HG03571 (cell line): Measurements from ENCODE around the gene TYRO3.
"Not testable (repeated sequence)": the region's sequence is repeated elsewhere in the genome, so short reads cannot be mapped to it uniquely, and the experiment has no call there.

Source experiments
- ATAC-seq: cut with Tn5 transposase; IDR thresholded peaks from one replicate; pipeline ENCODE4 v1.9.1; 2021; ENCODE audit not compliant: unreplicated experiment

TYRO3 gene

DNA sequence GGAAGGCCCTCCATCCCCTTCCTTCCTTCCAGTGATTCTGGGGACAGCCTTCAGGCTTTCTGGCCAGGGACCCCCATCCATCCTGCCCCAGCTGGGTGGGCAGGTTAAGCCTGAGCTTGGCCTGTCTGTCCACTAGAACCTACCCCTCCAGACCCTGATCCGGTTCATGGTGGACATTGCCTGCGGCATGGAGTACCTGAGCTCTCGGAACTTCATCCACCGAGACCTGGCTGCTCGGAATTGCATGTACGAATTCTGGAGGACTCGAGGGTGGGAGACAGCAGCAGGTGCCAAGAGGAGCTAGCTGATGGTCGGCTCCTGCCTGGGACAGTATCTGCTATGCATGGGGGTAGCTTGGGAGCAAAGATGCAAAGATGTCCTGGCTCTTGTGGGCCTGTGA lies 13.9 kb downstream of the TYRO3 start:
- ATAC-seq = no peak

DNA sequence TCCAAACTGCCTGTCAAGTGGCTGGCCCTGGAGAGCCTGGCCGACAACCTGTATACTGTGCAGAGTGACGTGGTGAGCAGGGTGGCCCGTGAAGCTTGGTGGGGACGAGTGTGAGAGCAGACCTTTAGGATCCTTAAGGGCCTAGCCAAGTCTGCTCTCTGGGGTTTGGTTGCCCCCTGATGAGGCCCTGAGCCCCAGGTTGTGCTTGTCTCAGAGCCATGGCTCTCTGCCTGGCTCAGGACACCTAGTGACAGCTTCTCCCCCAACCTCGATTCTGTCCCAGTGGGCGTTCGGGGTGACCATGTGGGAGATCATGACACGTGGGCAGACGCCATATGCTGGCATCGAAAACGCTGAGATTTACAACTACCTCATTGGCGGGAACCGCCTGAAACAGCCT lies 14.4 kb downstream of the TYRO3 start:
- no peak for ATAC-seq

DNA sequence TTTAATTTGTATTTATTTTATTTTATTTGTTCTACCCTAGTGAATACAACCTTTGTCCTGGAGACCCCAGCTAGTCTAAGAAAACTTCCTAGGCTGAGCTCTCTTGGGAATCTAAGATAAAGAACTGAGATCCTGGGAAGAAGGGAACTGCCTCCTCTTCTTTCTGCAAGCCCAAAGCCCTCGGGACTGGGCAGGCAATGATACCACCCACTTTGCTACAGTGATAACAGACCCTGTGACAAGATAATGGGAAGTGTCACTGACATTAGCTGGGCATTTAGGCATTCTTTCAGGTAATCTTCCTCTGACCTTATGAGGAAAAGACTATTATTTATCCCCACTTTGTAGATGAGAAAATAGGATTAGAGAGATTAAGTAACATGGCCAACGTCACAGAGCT lies 15.1 kb downstream of the TYRO3 start:
- ATAC-seq = no peak

DNA sequence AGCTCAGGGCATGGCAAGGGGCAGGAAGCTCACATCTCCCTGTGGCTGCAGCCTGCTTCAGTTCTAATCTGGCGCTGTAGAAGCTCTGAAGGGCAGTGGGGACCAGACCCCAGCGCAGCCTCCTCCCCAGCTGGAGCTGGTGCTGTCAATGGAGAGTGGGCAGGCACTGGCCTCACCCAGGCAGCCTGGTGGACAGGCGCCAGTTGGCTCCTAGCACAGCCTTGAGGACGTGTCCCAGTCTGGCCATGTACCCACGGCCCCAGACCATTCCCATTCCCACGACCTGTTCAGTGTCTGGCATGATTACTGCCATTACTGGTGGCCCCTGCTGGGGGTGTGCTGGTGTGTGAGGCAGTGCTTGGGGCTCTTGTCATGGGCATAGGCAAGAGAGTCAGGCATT lies 16.3 kb downstream of the TYRO3 start:
- ATAC-seq = no peak

DNA sequence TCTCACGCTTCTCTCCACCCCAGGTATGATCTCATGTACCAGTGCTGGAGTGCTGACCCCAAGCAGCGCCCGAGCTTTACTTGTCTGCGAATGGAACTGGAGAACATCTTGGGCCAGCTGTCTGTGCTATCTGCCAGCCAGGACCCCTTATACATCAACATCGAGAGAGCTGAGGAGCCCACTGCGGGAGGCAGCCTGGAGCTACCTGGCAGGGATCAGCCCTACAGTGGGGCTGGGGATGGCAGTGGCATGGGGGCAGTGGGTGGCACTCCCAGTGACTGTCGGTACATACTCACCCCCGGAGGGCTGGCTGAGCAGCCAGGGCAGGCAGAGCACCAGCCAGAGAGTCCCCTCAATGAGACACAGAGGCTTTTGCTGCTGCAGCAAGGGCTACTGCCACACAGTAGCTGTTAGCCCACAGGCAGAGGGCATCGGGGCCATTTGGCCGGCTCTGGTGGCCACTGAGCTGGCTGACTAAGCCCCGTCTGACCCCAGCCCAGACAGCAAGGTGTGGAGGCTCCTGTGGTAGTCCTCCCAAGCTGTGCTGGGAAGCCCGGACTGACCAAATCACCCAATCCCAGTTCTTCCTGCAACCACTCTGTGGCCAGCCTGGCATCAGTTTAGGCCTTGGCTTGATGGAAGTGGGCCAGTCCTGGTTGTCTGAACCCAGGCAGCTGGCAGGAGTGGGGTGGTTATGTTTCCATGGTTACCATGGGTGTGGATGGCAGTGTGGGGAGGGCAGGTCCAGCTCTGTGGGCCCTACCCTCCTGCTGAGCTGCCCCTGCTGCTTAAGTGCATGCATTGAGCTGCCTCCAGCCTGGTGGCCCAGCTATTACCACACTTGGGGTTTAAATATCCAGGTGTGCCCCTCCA lies 19.1 kb downstream of the TYRO3 start:
- ATAC-seq = no peak

DNA sequence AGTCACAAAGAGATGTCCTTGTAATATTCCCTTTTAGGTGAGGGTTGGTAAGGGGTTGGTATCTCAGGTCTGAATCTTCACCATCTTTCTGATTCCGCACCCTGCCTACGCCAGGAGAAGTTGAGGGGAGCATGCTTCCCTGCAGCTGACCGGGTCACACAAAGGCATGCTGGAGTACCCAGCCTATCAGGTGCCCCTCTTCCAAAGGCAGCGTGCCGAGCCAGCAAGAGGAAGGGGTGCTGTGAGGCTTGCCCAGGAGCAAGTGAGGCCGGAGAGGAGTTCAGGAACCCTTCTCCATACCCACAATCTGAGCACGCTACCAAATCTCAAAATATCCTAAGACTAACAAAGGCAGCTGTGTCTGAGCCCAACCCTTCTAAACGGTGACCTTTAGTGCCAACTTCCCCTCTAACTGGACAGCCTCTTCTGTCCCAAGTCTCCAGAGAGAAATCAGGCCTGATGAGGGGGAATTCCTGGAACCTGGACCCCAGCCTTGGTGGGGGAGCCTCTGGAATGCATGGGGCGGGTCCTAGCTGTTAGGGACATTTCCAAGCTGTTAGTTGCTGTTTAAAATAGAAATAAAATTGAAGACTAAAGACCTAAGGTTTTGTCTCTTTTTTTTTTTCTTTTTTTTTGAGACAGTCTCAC lies 19.8 kb downstream of the TYRO3 start:
- ATAC-seq = no peak

DNA sequence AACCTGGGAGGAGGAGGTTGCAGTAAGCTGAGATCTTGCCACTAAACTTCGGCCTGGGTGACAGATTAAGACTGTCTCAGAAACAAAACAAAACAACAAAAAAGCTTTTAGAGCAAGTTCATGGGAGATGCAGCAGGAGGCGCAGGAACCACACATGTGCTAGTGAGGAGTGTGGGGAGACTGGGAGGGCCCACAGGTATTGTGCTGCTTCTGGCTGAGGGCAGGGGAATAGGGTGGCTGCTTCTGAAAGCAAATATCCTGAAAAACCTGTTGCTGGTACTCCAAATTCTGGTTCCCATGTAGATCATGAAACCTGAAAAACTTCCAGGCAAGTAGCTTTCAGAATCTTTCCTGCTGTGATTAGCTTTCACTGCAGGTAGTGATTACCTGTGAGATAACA lies 22.1 kb downstream of the TYRO3 start:
- ATAC-seq = no peak

DNA sequence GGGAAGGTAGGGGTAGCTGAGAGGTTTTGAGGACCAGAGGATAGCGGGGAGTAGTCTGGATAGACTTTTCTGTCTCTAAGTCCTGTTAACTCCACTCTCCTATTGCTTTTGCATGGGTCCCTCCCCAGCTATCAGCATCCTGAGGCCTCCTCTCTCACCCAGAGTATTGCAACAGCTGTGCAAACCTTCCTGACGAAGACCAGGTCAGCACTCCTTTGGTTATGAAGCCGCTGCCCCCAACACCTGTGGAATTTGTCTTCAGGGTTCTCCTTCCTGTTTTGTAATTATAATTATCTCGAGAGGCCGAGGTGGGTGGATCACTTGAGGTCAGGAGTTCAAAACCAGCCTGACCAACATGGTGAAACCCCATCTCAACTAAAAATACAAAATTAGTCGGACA lies 24.8 kb downstream of the TYRO3 start:
- ATAC-seq = no peak

- no peak for ATAC-seq
Observed at GRCh38 chr15:41584636-41585126, 25.7 kb downstream of the TYRO3 start.

GRCh38 chr15:41585127-41586047 lies 26.4 kb downstream of the TYRO3 start:
- ATAC-seq = no peak

GRCh38 chr15:41586531-41587282 lies 27.7 kb downstream of the TYRO3 start:
- ATAC-seq = not testable (repeated sequence)

DNA sequence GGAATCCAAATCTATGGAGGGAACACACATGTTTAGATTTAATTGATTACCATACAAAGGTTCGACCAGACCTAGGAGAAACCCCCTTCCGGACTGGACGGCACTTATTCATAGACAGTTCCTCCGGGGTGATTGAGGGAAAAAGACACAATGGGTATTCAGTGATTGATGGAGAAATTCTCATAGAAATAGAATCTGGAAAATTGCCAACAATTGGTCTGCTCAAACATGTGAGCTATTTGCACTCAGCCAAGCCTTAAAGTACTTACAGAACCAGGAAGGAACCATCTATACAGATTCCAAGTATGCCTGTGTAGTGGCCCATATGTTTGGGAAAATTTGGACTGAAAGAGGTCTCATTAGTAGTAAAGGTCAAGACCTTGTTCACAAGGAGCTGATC lies 30.0 kb downstream of the TYRO3 start:
- not testable (repeated sequence) for ATAC-seq

DNA sequence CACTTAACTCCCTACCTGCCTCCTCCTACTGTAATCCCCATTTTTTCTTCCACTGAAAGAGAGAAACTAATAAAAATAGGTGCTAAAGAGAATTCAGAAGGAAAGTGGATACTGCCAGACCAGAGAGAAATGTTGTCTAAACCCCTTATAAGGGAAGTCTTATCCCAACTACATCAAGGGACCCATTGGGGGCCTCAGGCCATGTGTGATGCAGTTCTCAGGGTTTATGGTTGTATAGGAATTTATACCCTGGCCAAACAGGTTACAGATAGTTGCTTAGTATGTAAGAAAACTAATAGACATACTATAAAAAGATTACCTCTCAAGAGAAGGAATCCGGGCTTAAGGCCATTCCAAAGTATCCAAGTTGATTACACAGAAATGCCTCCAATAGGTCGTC lies 30.6 kb downstream of the TYRO3 start:
- not testable (repeated sequence) for ATAC-seq

DNA sequence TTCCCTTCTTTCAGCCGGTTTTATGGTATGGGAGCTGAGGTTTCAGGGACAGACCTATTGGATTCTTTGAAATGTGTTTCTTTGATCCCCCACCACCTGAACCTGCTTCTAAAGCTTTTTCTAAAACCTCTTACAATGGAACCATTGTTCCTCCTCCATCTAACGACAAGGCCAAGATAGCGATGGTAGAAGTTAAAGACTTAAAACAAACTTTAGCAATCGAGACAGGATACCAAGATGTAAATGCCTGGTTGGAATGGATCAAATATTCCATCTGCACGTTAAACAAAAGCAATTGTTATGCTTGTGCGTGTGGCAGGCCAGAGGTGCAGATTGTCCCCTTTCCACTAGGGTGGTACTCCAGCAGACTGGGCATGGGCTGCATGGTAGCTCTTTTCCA lies 32.2 kb downstream of the TYRO3 start:
- not testable (repeated sequence) for ATAC-seq

- not testable (repeated sequence) for ATAC-seq
Observed at GRCh38 chr15:41592718-41593117, 33.7 kb downstream of the TYRO3 start.

DNA sequence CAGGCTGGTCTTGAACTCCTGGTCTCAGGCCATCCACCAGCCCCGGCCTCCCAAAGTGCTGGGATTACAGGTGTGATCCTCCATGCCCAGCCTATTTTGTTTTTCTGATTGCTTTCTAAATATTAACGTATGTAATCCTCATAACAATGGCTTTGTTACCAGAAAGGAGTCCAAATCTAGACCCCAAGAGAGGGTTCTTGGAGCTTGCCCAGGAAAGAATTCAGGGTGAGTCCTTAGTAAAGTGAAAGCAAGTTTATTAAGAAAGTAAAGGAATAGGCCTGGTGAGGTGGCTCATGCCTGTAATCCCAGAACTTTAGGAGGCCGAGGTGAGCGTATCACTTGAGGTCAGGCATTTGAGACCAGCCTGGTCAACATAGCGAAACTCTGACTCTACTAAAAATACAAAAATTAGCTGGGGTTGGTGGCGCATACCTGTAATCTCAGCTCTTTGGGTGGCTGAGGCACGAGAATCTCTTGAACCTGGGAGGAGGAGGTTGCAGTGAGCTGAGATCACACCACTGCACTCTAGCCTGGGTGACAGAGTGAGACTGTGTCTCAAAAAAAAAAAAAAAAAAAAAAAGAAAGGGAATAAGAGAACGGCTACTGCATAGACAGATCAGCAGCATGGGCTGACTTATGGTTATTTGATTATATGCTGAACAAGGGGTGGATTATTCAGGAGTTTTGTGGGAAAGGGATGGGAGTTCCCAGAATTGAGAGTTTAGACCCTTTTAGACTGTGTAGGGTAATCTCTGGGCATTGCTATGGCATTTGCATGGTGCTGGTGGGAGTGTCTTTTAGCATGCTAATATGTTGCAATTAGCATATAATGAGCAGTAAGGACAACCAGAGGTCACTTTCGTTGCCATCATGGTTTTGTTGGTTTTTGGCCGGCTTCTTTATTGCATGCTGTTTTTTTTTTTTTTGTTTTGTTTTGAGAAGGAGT lies 36.1 kb downstream of the TYRO3 start:
- no peak for ATAC-seq

GRCh38 chr15:41596972-41597371 lies 38.0 kb downstream of the TYRO3 start:
- no peak for ATAC-seq

DNA sequence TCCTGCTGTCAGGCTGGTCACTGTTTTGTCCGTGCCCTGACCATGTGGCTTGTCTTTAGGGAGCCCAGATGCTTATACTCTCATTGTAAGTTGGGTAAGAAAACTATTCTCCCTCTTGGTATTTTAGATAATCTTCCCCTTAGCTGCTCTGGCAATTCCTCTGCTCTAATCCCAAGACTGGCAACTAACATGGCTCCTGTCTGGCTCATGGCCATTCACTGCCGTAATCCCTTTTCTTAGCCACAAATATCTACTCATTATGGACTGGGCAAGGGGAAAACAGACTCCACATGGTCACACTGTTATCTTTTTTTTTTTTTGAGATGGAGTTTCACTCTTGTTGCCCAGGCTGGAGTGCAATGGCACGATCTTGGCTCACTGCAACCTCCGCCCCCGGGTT lies 38.8 kb downstream of the TYRO3 start:
- ATAC-seq = no peak

DNA sequence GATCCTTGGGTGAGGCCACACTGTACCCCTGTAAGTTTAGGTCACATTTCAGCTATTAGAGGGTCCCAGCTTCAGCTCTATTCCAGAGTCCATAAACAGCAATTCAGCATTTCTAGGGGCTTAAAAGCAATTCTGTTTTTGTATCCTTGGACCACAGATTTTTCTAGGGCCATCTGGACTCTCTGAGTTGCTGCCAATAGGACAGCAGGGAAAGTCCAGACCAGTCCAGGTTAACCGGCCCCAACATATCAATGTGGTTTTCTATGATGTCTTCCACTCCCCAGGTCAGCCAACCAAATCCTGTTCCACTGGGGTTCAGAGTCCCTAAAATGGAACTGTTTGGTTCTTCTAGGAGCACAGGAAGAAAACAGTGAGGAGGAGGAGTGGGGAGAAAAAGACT lies 40.0 kb downstream of the TYRO3 start:
- no peak for ATAC-seq
